NCI-H1092 treated with DMSO at 0.1 percent for 48 hours (cell line): Measurements from ENCODE around the gene PPP4R1.
A peak's percentile ranks its signal among the peaks of the same experiment; 100 is the strongest.

Experiments used
- DNase-seq: peaks from one replicate; lab custom pipeline; 2025; lab: John Stamatoyannopoulos, UW

PPP4R1 gene

GRCh38 chr18:9594823-9595596 is 19.3 kb downstream of the PPP4R1 start:
- DNase-seq, result no peak

- no peak for DNase-seq
Observed at GRCh38 chr18:9587924-9588323, 26.4 kb downstream of the PPP4R1 start.

GRCh38 chr18:9586814-9587213 is 27.5 kb downstream of the PPP4R1 start:
- no peak for DNase-seq

GRCh38 chr18:9581667-9582066 is 32.7 kb downstream of the PPP4R1 start:
- DNase-seq, result no peak

GRCh38 chr18:9578306-9578705 is 36.1 kb downstream of the PPP4R1 start:
- DNase-seq, result no peak

- no peak for DNase-seq
Observed at GRCh38 chr18:9577361-9577760, 37.0 kb downstream of the PPP4R1 start.

- peak; percentile 18 for DNase-seq
Observed at GRCh38 chr18:9575558-9575957, 38.8 kb downstream of the PPP4R1 start.

GRCh38 chr18:9574473-9575115 is 39.8 kb downstream of the PPP4R1 start:
- no peak for DNase-seq

- DNase-seq, result no peak
Observed at GRCh38 chr18:9571546-9571945, 42.8 kb downstream of the PPP4R1 start.

GRCh38 chr18:9570255-9570654 is 44.1 kb downstream of the PPP4R1 start:
- DNase-seq, result no peak

GRCh38 chr18:9569178-9569577 is 45.2 kb downstream of the PPP4R1 start:
- no peak for DNase-seq

GRCh38 chr18:9568186-9568585 is 46.2 kb downstream of the PPP4R1 start:
- no peak for DNase-seq

- no peak for DNase-seq
Observed at GRCh38 chr18:9565407-9565806, 49.0 kb downstream of the PPP4R1 start.

- no peak for DNase-seq
Observed at GRCh38 chr18:9563331-9563730, 51.0 kb downstream of the PPP4R1 start.

- no peak for DNase-seq
Observed at GRCh38 chr18:9562584-9562983, 51.8 kb downstream of the PPP4R1 start.

- DNase-seq, result no peak
Observed at GRCh38 chr18:9561759-9562158, 52.6 kb downstream of the PPP4R1 start.

- no peak for DNase-seq
Observed at GRCh38 chr18:9559253-9559652, 55.1 kb downstream of the PPP4R1 start.

- no peak for DNase-seq
Observed at GRCh38 chr18:9558387-9559064, 55.8 kb downstream of the PPP4R1 start.

- DNase-seq, result no peak
Observed at GRCh38 chr18:9557250-9557943, 57.0 kb downstream of the PPP4R1 start.

- DNase-seq, result no peak
Observed at GRCh38 chr18:9552616-9553015, 61.7 kb downstream of the PPP4R1 start.

GRCh38 chr18:9552191-9552590 is 62.2 kb downstream of the PPP4R1 start:
- DNase-seq, result no peak

- no peak for DNase-seq
Observed at GRCh38 chr18:9550429-9550828, 63.9 kb downstream of the PPP4R1 start.

GRCh38 chr18:9549405-9549804 is 65.0 kb downstream of the PPP4R1 start:
- DNase-seq, result no peak
